D721Med (cell line): ENCODE data around the gene PWWP2B.
A peak's percentile ranks its signal among the peaks of the same experiment; 100 is the strongest.

Experiments
- DNase-seq: peaks from one replicate; pipeline ENCODE4 v3.0.0; 2011; ENCODE audit warnings: low spot score; ENCODE audit not compliant: insufficient read length
- FAIRE-seq: peaks from 2 replicates; lab custom pipeline; 2011; peaks lifted over from hg19 to GRCh38; lab: Jason Lieb, UNC
- CTCF ChIP-seq: IDR thresholded peaks from 2 replicates; pipeline ENCODE4 v1.5.1; 2012; ENCODE audit warnings: mild to moderate bottlenecking, control low read depth; ENCODE audit not compliant: insufficient read depth; ENCODE audit errors: missing control alignments

PWWP2B gene

GRCh38 chr10:132439025-132439388, 42.0 kb downstream of the PWWP2B start:
- TF ChIP-seq CTCF, result no peak
- FAIRE-seq (no peak), DNase-seq (no peak)

- DNase-seq (no peak), FAIRE-seq (no peak)
- TF ChIP-seq CTCF, result no peak
Measured at GRCh38 chr10:132439424-132440163, 42.6 kb downstream of the PWWP2B start.

- DNase-seq (no peak), FAIRE-seq (no peak)
- no peak for TF ChIP-seq CTCF
Measured at GRCh38 chr10:132440791-132441565, 44.0 kb downstream of the PWWP2B start.

- TF ChIP-seq CTCF, result no peak
Measured at GRCh38 chr10:132441818-132442524, 45.0 kb downstream of the PWWP2B start.

GRCh38 chr10:132442636-132443035, 45.6 kb downstream of the PWWP2B start:
- DNase-seq, result no peak
- no peak for TF ChIP-seq CTCF
- no peak for FAIRE-seq

More at GRCh38 chr10:132441818-132442524, 45.0 kb downstream of the PWWP2B start:
- DNase-seq (no peak), FAIRE-seq (no peak)

- FAIRE-seq, result no peak
- DNase-seq, result no peak
- peak; percentile 28 for TF ChIP-seq CTCF
Measured at GRCh38 chr10:132443605-132443982, 46.6 kb downstream of the PWWP2B start.
